Gastroesophageal sphincter (tissue), 4 donors: ENCODE measurements around the gene PPM1L. TPM values are rescaled to one million over a fixed set of nuclear protein-coding genes. Genes with fewer than 3 reads are reported as not detected.
A peak's percentile ranks its signal among the peaks of the same experiment; 100 is the strongest.
"Not testable (repeated sequence)": the region's sequence is repeated elsewhere in the genome, so short reads cannot be mapped to it uniquely, and the experiment has no call there.

Source experiments
- ATAC-seq: fragments of 150-250 bp; one replicate; pipeline ENCODE4 v1.9.1; 2016; ENCODE audit warnings: mild to moderate bottlenecking, moderate library complexity
- H3K27ac ChIP-seq, 4 donors: fragments of 200-600 bp; sonication (generic) in 3 of 4; 1 replicate in 3 of 4; 2 replicates in 1 of 4; pipeline ENCODE4 v1.5.1; 2016 to 2019
- H3K27me3 ChIP-seq: fragments of 200-600 bp; sonication (generic); one replicate; pipeline ENCODE4 v1.5.1; 2019
- H3K36me3 ChIP-seq, 2 donors: fragments of 200-600 bp; sonication (generic); one replicate each; pipeline ENCODE4 v1.5.1; 2019; ENCODE audit warnings: control low read depth in 1 of 2
- H3K4me1 ChIP-seq, 3 donors: fragments of 200-600 bp; sonication (generic); 1 replicate in 2 of 3; 2 replicates in 1 of 3; pipeline ENCODE4 v1.5.1; 2016 to 2019; ENCODE audit warnings: control low read depth in 2 of 3
- H3K4me3 ChIP-seq, 2 donors: fragments of 200-600 bp; sonication (generic); one replicate each; pipeline ENCODE4 v1.5.1; 2019; ENCODE audit warnings: mild to moderate bottlenecking in 1 of 2, moderate library complexity in 1 of 2
- H3K9me3 ChIP-seq, 3 donors: fragments of 200-600 bp; sonication (generic); one replicate each; pipeline ENCODE4 v1.5.1; 2017 to 2019; ENCODE audit warnings: control low read depth in 2 of 3
- EP300 ChIP-seq: sonication (generic); formaldehyde crosslinking; IDR thresholded peaks from one replicate; pipeline ENCODE4 v1.6.1; 2017; ENCODE audit warnings: antibody characterized with exemption, mild to moderate bottlenecking
- POLR2A ChIP-seq, 2 donors: fragments of 450-650 bp; IDR thresholded peaks; one replicate each; pipeline ENCODE4 v1.6.1; 2017; ENCODE audit warnings: antibody characterized with exemption in 2 of 2, mild to moderate bottlenecking in 2 of 2, moderate library complexity in 1 of 2
- POLR2AphosphoS5 ChIP-seq: sonication (generic); formaldehyde crosslinking; IDR thresholded peaks from one replicate; pipeline ENCODE4 v1.6.1; 2017; ENCODE audit warnings: antibody characterized with exemption
- WGBS, 2 donors: methylation state at CpG; one replicate each; pipeline ENCODE4 v1.1.5; 2018; ENCODE audit warnings: low coverage in 1 of 2; 5-methylcytosine and 5-hydroxymethylcytosine counted together
- total RNA-seq, 4 donors: library from RNA; depleted of rRNA; stranded (reverse); fragments of >200 nt; gene quantifications; one replicate each; pipeline ENCODE4 v1.1.0, GENCODE V29; 2016
- TF ChIP-seq, protein P1 (sequence below), 4 experiments: fragments of 200-600 bp in 2 of 4; fragments of 450-650 bp in 2 of 4; sonication (generic) in 1 of 4; IDR thresholded peaks; one replicate each; pipeline ENCODE4 v1.5.1; 2017 to 2019; ENCODE audit warnings: antibody characterized with exemption in 4 of 4, mild to moderate bottlenecking in 2 of 4, moderate library complexity in 2 of 4

The PPM1L gene
- total RNA-seq, 4 donors from 2014 or later: 47.4 to 93.1 (median 60.6) TPM

DNA sequence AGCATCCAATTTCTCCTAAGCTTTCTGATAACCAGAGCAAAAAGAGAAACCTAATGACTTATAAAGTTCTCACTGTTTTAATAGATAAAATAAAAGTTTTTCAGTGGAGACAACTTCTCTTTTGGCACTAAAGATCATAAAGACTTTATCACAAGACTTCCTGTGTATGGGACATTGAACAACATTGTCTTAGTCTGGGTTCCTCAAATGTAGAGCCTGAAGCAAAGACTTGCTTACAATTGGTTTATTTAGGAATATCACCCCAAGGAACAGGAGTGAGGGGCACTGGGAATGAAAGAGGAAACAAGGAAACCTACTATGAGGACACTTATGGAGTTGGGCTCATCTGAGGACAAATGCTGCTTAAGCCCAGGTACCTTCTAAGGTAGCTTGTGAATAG is 221.7 kb downstream of the PPM1L start:
- Histone ChIP-seq H3K27ac (no peak overlapping the region), H3K36me3 (no peaks in the 10 kb centered on the region), H3K4me1 (no peaks in the 10 kb centered on the region), H3K27me3 (no peaks in the 10 kb centered on the region), H3K4me3 (no peak overlapping the region), H3K9me3 (no peaks in the 10 kb centered on the region)
- no peak for ATAC-seq
- TF ChIP-seq POLR2A (IDR thresholded peaks at IDR 0.05) (no peak), EP300 (no peak), POLR2AphosphoS5 (no peak)
- TF ChIP-seq, protein P1, sequence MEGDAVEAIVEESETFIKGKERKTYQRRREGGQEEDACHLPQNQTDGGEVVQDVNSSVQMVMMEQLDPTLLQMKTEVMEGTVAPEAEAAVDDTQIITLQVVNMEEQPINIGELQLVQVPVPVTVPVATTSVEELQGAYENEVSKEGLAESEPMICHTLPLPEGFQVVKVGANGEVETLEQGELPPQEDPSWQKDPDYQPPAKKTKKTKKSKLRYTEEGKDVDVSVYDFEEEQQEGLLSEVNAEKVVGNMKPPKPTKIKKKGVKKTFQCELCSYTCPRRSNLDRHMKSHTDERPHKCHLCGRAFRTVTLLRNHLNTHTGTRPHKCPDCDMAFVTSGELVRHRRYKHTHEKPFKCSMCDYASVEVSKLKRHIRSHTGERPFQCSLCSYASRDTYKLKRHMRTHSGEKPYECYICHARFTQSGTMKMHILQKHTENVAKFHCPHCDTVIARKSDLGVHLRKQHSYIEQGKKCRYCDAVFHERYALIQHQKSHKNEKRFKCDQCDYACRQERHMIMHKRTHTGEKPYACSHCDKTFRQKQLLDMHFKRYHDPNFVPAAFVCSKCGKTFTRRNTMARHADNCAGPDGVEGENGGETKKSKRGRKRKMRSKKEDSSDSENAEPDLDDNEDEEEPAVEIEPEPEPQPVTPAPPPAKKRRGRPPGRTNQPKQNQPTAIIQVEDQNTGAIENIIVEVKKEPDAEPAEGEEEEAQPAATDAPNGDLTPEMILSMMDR (IDR thresholded peaks at IDR 0.05): no peak

DNA sequence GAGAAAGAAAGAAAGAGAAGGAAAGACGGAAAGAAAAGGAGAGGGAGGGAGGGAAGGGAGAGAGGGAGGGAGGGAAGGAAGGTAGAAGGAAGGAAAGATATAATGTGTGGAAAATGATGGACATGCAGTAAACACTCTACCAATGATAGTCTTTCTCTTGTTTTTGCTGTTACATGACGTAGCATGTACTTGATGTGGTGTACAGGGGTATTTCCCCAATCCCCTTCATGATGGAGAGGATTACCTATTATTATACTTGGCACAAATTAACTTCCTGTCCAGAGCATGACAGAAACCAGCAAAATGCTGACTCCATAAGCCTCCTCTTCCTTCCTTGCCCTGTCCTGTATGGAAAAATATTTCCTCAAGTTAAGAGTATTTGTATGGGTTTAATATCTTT is 224.7 kb downstream of the PPM1L start:
- Histone ChIP-seq H3K4me1 (no peaks in the 10 kb centered on the region), H3K9me3 (peaks cover 0 to 8% (median 0%) of the 10 kb centered on the region in 3 donors), H3K4me3 (no peak overlapping the region), H3K36me3 (no peaks in the 10 kb centered on the region), H3K27ac (no peak overlapping the region), H3K27me3 (no peaks in the 10 kb centered on the region)
- TF ChIP-seq, protein P1 (IDR thresholded peaks at IDR 0.05): no peak
- no peak for TF ChIP-seq POLR2AphosphoS5
- TF ChIP-seq POLR2A (IDR thresholded peaks at IDR 0.05): no peak
- TF ChIP-seq EP300: no peak
- ATAC-seq: no peak
- 78 to 86% methylated on average over 2 of the region's 2 CpGs for WGBS, 2 donors

DNA sequence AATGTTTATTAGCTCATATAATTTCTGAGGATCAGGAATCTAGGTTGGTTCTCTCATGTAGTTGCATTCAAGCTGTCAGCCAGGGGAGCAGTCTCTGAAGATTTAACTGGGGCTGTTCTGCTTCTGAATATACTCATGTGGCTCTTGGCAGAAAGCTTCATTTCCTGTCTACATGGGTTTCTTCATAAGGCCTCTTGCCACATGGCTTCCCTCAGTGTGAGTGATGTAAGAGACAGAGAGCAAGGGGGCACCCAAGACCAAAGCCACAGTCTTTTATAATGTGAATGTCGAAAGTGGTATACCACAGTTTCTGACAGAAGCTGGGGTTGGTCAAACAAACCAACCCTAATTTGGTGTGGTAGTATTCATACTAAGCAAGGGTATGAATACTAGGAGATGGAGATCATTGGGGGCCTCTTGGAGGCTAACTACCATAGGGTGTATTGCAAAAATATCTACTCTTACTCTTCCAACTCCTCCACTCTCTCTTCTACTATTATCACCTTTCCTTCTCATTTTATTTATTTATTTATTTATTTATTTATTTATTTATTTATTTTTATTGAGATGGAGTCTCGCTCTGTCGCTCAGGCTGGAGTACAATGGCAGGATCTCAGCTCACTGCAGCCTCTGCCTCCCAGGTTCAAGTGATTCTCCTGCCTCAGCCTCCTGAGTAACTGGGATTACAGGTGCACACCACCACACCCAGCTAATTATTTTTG is 225.3 kb downstream of the PPM1L start:
- Histone ChIP-seq H3K27me3 (no peaks in the 10 kb centered on the region), H3K27ac (no peak overlapping the region), H3K36me3 (no peaks in the 10 kb centered on the region), H3K4me3 (no peak overlapping the region), H3K9me3 (peaks cover 0 to 8% (median 0%) of the 10 kb centered on the region in 3 donors), H3K4me1 (no peaks in the 10 kb centered on the region)
- no peak for TF ChIP-seq EP300
- no peak for TF ChIP-seq POLR2A (IDR thresholded peaks at IDR 0.05)
- TF ChIP-seq POLR2AphosphoS5: no peak
- TF ChIP-seq, protein P1 (IDR thresholded peaks at IDR 0.05): no peak
- 89 to 90% methylated on average over 3 of the region's 3 CpGs for WGBS, 2 donors
- ATAC-seq: peak; percentile 48

DNA sequence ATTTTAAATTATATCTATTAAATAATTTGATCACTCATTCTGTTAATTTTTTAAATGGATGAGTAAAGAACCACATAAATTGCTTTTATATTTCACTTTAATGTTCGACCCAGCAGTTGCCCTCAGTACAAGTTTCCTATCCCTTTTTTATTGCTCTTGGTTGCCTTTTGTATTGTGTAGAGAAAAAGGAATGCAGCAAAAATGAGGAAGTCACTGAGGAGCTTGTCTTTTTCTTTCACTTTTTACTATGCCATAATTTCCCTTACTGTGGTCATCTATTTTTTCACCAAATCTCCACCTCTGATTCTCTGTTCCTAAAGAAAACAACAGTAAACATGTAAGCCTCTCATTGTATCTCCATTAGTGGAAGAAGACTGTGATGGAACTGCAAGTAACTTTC is 226.5 kb downstream of the PPM1L start:
- H3K4me1 ChIP-seq: no peaks in the 10 kb centered on the region
- no peak overlapping the region for H3K4me3 ChIP-seq
- H3K36me3 ChIP-seq: no peaks in the 10 kb centered on the region
- H3K9me3 ChIP-seq: peaks cover 0 to 8% (median 0%) of the 10 kb centered on the region in 3 donors
- no peaks in the 10 kb centered on the region for H3K27me3 ChIP-seq
- ATAC-seq: no peak
- WGBS, 2 donors: 50 to 83% methylated on average over 1 of the region's 1 CpG
- H3K27ac ChIP-seq: no peak overlapping the region
- no peak for TF ChIP-seq POLR2A (IDR thresholded peaks at IDR 0.05)
- no peak for TF ChIP-seq EP300
- no peak for TF ChIP-seq POLR2AphosphoS5
- TF ChIP-seq, protein P1 (IDR thresholded peaks at IDR 0.05): no peak

DNA sequence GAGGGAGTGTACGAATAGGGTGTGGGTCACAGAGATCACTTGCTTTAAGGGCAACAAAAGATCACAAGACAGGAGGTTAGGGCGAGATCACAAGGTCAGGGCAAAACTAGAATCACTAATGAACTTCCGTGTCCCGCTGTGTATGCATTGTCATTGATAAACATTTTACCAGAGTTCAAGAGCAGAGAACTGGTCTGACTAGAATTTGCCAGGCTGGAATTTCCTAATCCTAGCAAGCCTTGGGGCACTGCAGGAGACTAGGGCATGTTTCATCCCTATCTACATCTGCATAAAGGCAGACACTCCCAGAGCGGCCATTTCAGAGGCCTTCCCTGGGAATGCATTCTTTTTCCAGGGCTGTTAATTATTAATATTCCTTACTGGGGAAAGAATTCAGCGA is 227.9 kb downstream of the PPM1L start:
- not testable (repeated sequence) for ATAC-seq, H3K9me3 ChIP-seq, H3K4me1 ChIP-seq, H3K36me3 ChIP-seq, H3K4me3 ChIP-seq, H3K27me3 ChIP-seq, H3K27ac ChIP-seq
- 81 to 98% methylated on average over 6 of the region's 6 CpGs for WGBS, 2 donors
